Muscle of arm (tissue), 14 donors: ENCODE data around the gene PHYHIPL. TPM values are rescaled to one million over a fixed set of nuclear protein-coding genes. Genes with fewer than 3 reads are reported as not detected.
A peak's percentile ranks its signal among the peaks of the same experiment; 100 is the strongest.

Experiments used
- DNase-seq: peaks from one replicate; pipeline ENCODE4 v3.0.0-alpha.2; 2013
- long read RNA-seq, 11 donors: transcript quantifications; one replicate each; lab custom pipeline, GENCODE V29; 2026
- polyA plus RNA-seq, 12 donors: library from polyadenylated mRNA; unstranded; fragments of 120-200 nt; gene quantifications; one replicate each; pipeline ENCODE4 v1.2.1, GENCODE V29; 2013; ENCODE audit not compliant: insufficient read length in 12 of 12

Gene PHYHIPL
- 1 to 10 TPM in 11 of 12 donors, not detected in 1; 1.3 to 6.5 (median 1.6) TPM for polyA plus RNA-seq
- long read RNA-seq, donor 1, transcript PHYHIPL-202 (5 exons, 3,578 nt), result major isoform, 5 of 5 reads
- long read RNA-seq, donor 1, partial matches to known transcripts, result 0 of 5 reads
- long read RNA-seq, donor 1, other reads (novel, unspliced or antisense), result 0 of 5 reads
- long read RNA-seq, donor 2, result 0 reads
- long read RNA-seq, donor 3, result 0 reads
- long read RNA-seq, donor 4, partial matches to known transcripts, result 0 of 1 reads
- long read RNA-seq, donor 4, other reads (novel, unspliced or antisense), result 0 of 1 reads
- long read RNA-seq, donor 5, result 0 reads
- long read RNA-seq, donor 6, result 0 reads
- long read RNA-seq, donor 7, result 0 reads
- long read RNA-seq, donor 8, partial matches to known transcripts, result 5 of 5 reads
- long read RNA-seq, donor 8, other reads (novel, unspliced or antisense), result 0 of 5 reads
- long read RNA-seq, donor 9, partial matches to known transcripts, result 0 of 2 reads
- long read RNA-seq, donor 9, other reads (novel, unspliced or antisense), result 0 of 2 reads
- long read RNA-seq, donor 10, result 0 reads
- long read RNA-seq, donor 11, result 0 reads

DNA sequence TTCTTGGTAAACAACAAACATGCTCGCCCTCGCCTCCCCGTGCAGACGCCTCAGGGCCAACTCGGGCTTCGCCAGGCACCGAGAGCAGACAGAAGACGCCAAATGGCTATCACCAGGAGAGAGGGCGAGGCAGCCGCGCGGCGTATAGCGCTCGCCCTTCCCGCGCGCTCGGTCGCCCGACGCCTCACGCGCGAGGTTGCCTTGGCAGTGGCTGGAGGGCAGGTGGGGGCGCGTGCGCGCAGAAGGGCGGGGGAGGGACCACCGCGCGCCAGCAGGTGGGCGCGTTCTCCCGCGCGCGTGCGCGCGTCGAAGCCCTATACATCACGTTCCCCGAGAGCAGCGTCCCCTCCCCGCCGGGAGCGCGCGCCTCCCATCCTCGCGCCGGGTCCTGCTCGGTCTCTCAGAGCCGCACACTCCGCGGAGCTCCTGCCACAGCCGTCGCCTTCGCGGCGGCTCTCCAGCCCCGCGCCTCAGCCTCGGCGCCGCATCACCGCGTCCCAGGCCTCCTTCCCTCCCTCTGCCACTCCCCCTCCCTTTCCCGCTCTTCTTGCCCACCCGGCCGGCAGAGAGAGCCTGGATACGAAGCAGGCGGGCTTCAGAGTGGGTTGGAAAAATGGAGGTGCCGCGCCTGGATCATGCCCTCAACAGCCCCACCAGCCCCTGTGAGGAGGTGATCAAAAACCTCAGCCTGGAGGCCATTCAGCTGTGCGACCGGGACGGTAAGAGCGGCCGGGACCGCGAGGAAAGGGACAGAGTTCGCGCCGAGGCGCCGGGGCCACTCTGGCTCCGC, at the start of gene PHYHIPL:
Gene PHYHIPL, plus strand, starts transcription at position 403 of the 790 bp plus-strand sequence. Its CDS starts 211 bp downstream, at position 614.
- DNase-seq, result no peak

DNA sequence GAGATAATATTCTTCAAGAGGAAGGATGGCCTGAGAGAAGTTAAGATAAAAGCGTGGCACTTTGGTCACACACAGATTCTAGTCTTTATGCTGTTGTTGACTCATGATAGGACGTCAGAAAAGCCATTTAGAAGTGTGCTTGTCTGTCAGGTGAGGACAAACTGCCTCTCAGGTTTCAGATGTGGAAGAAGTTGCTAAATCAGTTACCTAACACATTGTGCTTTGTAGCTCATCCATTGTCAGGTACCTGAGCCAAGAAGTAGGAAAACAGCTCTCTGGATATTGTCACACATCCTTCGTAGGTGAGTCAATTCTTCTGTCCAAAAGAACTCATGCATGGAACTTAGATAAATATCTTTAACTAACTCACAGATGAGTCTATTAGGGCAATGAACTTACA, 49.5 kb upstream of the PHYHIPL start:
- no peak for DNase-seq

DNA sequence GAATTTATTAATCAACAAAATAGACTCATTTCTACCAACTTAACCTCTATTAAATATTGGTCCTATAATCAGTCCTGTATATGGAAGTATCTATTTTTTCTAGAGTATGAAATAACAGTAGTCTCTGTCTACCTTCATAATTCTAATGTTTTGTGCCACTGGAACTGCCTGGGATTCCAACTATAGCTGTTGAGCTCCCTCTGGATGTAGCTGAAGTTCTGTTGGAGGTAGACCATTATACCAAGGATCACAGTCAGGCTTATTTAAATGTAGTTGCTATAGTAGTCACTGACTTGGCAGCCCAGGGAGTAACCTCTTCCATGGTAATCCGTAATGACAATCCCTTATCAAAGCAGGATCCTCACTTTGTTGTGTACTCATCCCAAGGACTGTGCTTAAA, 48.5 kb upstream of the PHYHIPL start:
- no peak for DNase-seq

DNA sequence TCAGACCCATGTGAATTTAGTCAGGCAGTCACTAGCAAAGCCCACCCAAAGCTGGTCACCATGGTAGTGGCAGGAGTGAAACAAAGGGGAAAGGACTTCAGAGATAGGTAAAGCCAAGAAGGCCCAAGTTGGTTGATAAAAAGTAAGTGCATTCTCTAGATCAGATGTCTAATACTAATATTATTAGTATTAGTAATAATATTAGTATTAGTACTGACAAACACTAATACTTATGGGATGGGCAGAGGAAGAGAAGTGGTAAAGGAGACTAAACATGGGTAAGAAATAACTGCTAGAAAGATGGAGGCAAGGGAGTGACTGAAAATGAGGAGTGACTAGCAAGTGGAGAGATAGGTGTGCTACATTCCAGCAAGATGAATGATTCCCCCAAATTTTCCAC, 46.6 kb upstream of the PHYHIPL start:
- DNase-seq, result no peak

DNA sequence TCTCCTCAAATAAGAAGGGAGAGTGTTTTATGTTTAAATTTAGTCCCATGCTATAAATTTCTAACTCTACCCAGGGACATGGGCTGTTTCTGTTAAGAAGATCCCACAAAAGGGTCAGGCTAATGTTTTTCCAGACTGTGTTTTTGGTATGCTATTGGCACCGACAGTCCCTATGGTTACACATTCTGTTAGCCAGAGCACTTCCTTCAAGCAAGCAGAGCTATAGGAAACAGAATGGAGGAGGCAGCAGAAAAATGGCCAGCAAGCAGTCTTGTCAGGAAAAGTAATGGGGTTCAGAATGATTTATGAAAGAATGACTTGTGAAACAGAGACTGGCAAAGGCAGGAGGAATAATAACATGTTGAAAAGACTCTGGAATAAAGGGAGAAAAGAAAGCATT, 44.8 kb upstream of the PHYHIPL start:
- DNase-seq, result no peak

DNA sequence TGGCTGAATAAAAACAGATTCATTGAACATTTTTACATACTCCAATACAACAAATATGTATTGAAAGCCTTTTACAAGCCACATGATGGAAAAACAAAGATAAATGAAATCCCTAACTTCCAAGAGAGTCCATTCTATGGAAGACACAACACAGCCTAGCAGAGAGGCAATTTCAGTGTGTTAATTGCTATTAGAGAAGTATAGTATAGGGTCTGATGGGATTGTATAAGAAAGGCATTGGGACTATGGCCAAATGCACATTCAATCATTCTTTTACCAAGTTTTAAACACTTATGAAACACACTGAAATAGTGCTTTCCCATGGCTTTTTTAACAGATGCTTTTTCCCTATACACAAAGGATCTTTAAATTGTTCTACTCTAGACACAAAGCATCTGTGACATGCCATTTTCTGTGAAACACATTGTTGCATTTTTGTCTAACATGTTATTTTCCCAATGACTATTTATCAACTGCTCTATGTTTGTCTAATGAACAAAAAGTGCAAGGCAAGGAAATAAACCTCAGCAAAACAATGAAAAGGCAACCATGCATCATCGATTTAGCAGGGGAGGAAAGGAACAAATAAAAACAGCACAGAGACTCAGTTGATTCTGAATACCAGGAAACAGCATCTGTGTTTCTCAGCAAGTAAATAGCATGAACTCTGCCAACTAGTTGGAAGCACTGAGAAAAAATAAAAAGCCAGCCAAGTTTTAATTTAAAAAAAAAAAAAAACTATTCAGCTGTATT, 42.4 kb upstream of the PHYHIPL start:
- no peak for DNase-seq

DNA sequence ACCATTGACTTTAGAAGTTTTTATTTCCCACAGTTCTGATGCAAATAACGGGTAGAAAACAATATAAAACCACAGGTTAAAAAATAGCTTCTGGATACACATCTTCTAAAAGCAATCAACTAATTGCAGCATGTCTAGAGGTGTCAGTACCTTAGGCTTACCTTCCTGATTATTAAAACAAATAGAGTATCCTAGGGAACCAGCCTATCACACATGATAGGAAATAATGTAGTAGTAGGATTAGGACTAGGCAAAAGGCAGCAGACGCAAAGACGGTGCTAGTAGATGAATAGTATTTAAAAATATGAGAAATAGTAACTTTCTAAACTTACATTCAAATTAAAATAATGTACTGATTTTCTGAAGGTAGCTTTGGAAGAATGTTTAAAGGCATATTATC, 41.7 kb upstream of the PHYHIPL start:
- no peak for DNase-seq

DNA sequence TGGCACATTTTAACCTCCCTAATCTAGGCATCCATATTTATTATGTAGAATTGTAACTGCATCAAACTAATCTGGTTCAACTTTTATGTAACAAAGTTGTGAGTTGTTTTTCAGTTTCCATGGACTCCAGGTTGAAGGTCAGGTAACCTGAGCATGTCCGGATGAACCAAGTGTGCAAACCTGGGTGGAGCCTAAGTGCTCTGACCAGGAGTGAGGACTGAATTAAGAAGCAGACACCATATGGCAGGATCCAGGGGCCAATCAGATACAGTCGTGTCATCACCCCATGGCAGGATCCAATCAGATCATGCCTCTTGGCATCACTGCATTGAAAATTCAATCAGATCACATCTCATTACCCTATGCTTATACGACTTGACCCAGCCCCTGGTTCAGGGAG, 41.2 kb upstream of the PHYHIPL start:
- no peak for DNase-seq

DNA sequence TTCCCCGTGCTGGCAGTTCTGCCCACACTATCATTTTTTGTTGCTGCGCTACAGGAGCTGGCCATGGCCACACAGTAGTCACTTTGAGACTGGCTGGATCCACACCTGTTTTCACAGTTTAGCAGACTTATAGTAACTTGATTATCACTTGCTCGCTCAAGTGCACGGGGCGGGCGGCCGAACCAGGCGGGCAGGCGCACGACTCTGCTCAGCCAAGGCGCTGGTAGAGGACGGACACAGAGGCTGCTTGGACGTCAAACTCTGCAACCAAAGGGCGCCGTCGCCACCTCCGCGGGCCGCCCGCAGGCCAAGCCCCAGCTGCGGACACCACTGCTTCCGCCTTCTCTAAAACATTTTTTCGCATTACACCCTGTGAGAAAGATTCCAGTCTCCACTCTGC, 38.4 kb upstream of the PHYHIPL start:
- no peak for DNase-seq

DNA sequence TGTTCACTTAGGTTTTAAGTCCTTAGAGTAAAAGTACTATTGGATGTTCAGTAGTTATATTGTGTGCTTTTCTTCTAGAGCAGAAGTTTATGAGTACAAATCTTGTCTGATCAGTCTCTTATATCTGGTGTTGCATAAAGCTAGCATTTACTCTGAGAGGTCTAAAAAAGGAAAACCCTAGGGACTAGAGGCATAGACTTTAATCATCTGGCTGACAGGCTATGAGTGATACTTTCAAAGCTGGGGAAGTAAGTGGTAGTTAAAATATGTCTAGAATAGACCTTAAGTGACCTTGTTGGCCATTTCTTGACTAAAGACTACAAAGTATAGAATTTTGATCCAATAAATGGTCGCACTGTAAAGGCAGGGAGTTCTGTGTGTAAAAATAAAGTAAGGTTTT, 32.9 kb upstream of the PHYHIPL start:
- DNase-seq, result no peak

DNA sequence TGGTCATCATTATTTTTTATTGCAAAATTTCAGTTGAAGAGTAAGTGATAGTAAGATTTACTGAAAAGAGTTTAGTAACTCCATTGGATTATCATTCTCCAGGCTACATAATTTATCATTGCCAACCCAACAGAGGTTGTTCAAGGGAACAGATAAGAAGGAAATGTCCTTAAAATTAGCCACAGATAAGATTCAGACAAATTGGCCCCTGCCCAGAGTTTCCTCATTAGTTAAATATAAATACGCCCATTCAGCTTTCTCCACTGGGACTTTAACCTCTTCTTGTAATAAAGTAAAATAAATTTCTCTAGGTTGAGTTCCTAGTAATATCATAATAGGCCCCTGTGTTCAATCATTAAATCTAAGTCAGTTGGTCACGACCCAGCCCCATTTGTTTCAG, 27.7 kb upstream of the PHYHIPL start:
- DNase-seq, result no peak

DNA sequence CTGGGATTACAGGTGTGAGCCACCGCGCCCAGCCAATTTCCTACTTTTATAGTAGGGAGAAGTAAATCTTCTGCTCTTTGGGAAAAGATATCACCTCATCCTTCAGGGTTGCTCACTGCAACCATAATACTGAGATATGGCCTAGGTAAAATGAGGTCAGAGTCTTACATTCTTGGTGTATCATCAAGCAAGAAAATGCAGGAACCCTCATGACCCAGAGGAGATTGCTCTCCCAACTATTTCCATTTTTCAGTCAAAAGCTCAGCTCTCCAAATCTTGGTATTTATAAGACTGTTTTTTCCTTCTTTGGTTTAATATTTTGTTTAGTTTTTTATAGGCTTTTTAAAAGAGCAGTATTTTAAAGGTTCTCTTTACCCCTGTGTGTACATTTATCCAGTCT, 20.9 kb upstream of the PHYHIPL start:
- DNase-seq, result no peak

DNA sequence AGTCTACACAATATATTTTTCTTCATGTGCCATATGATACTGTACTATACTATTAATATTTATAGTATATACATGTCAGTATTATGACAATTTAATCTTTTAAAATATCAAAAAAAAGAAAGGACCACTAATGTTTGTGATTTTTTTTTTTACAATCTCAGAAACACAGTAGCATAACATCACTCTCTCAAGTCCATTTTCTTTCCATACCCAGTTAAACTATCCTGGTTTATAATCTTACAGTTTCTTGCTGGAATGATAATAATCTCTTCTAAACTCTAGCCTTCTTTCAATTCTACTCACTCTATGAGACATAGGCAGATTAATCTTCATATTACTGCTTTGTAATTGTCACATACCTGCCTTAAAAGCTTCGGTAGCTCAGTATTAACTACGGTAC, 8.9 kb upstream of the PHYHIPL start:
- DNase-seq, result no peak

DNA sequence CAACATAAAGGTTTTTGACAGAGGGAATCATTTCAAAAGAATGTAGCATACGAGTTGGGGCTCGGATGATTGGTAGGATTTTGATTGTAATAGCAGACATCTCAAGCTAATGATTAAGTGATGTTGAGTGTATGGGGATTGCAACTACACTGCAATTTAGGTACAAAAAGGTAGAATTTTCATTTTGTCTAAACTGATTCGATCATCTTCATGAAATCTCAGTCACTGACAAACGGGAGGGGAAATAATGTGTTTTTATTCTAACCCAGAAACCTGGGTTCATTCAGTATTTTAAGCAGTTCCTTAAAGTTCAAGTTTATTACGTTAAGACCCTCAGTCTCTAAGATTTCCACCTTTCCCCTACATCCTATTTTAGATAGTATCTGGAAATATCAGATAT, 3.9 kb upstream of the PHYHIPL start:
- DNase-seq, result no peak

DNA sequence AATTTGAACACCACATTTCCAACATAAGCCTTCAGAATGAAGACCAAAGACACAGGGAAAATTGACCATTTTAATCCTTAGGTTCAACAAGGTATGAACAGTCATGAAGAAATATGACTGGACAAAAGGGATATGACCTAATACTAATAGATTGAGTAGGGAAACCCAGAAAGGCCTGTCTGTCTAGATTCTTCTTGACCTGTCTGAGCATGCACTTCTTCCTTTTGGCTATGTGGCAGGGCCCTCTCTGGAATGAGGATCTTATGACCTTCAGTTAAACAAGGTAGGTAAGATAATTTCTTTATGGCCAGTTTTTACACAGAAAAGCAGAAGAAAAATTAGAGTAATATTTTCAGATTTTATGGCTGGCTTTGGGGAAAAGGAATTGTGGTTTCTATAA, 3.0 kb upstream of the PHYHIPL start:
- DNase-seq, result no peak

DNA sequence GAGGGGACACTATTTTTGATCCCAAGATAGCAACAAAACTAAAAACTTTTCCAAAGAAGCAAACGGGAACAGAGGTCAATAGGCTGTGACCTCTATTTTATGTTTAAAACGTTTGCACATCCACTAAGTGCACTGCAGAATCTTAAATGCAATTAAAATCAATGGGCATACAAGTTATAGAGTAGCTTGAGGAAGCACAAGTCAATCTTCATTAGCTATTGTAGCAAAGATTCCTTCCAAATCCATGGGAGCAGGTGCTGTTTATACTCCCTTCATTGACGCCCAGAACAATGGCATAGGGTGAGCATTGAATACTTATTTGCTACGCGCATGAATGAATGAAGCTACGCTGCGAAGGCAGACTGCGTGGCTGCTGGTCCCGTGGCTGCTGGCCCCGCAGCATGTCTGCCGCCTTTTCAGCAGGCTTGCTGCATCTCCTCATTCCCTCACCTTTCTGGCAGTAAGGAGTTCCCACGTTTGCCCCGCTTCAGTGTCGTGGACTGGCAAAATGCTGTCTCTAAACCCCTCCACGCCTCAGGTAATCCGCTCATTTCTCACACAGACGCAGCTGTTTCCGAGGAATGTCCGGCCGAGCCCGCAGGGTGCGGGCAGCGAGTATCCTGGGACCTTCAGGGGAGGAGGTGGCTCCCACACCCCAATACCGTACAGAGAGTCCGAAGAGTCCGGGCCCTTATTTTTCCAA, 754 bp upstream of the PHYHIPL start:
- no peak for DNase-seq

DNA sequence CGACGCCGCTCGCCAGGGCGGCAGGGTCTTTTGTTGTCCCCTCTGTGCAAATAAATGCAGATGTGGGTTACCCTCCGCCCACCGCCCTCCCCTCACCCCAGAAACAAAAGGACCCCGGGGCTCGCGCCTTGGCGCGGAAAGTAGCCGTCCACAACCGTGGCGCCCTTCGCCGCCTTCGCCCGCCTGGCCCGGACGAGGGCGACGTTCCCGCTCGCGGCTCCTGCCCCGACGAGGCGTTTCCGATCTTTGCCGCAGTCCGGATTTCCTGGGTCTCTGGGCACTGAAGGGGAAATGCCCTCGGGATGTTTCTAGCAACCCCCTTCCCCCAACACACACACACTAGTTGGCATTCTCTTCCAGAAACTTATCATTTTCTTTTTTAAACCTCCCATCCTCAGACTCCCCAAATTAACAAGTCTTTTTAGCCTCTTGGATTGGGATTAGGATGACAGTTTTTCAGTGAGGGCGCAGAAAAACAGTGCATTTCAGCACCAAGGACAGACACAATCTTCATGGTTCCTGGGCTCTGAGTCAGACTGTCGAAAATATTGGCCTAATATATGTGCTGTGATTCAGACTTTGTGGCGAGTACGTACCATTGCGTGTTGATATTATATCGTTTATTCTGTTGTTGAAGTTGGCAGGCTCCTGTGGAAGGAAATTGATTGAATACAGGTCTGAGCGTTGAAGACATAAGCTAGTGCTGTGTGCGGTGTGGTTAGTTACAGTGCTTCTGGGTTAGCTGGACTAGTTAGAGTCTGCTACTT, 771 bp downstream of the PHYHIPL start:
- peak; percentile 87 for DNase-seq

DNA sequence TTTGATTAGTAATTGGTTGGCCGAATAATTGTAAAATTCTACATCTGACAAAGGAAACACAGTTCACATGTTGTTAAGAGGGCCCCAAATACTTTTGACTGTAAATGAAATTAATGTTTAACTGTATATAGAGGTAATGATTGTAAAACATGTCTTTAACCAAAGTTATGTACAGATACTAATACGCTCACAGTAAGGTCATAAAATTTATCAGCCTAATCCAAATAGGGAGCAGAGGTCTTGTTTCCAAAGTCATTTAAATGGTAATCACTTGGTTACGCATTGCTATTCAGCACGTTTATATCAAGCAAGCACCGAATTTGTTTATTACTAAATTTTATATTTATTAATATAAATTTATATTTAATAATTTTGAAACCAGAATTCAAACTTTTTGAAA, 1.4 kb downstream of the PHYHIPL start:
- no peak for DNase-seq

DNA sequence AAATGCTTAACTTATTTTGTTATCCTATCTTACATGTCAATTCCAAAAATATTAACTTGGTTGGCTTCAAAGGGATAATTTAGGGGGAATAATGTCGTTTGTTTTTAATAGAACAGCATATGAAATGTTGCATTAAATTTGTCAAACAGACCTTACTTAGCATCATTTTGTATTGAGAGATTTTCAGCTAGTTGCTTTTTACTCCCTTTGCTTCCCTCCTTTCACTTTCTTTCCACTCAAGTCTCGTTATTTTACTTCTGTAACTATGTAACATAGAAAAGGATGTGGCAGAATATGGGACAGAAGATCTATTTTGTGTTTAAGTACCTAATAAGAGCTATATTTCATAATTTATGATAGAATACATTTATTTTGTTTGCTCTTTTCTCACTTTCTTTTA, 2.6 kb downstream of the PHYHIPL start:
- DNase-seq, result no peak

DNA sequence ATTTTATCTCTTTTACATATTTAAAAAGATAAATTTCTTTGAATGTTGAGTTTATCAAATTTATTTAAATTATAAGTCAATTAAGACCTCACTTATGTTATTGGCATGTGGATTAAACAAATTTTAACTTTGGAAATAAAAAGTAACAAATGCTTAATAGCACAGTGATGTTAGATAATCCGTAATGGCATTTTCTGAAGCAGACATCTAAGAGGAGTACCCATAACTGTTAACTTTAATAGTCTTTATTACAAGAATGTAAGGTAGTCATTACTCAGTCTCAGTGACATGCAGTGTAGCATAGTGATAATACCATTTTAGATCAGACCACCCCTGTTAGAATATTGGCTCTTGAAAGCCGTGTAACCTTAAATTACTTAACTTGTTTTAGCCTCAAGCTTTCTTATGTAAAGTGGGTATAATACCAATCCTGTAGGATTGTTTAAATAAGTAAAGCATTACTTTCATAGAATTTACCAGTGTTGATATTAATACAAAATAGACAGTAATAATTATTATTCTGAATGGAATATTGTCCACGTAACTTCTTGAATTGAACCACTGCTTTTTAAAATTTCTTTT, 4.3 kb downstream of the PHYHIPL start:
- DNase-seq, result no peak
